Stimulated activated CD4-positive, alpha-beta T cell treated with anti-CD3 and anti-CD28 coated beads, Interleukin-15, amount 100 ng/mL, for 1 hour (primary cell): ENCODE results near the gene NR2C1.

ENCODE experiments used
- DNase-seq, 2 donors: peaks; one replicate each; pipeline ENCODE4 v3.0.0-alpha.2; 2020; ENCODE audit warnings: low read depth in 1 of 2, low spot score in 1 of 2

Gene NR2C1

GRCh38 chr12:95085612-95086011, 12.2 kb upstream of the NR2C1 start:
- DNase-seq: no peak

DNA sequence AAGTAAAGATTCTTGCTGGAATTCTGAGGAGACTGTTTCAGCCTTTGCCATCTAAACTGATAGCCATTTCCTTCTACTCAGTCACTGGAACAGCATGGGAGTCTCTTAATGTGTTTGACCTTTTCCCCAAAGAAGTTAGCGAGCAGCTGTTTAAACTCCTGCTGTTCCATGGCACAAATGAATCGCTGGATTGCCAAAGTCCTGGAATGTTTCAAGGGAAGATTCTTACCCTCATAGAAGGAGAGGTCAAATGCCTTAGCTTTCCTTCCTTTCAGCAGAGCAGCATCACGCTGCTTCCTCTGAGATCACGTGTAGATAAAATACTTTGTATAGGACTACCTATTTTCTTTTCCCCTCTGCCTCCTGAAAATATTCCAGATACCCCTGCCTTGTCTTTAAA, 10.5 kb upstream of the NR2C1 start:
- DNase-seq: no peak

DNA sequence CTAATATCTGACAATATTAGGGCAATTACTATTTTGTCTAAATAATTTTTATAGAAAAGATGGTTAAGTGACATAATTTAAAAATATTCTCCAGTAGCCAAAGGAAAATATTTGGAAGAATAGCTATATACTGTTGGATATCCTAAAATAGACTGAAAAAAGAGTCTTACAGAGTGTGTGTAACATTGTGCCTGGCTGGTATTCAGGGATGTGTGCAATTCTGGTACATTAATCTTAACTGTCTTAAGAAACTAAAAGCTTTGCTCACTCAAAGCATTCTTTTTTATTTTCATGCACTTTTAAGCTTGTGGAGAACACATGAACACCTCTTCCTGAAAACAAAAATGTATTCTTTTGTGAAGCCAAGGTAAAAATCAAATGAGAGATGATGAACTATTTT, 10.1 kb upstream of the NR2C1 start:
- no peak for DNase-seq

DNA sequence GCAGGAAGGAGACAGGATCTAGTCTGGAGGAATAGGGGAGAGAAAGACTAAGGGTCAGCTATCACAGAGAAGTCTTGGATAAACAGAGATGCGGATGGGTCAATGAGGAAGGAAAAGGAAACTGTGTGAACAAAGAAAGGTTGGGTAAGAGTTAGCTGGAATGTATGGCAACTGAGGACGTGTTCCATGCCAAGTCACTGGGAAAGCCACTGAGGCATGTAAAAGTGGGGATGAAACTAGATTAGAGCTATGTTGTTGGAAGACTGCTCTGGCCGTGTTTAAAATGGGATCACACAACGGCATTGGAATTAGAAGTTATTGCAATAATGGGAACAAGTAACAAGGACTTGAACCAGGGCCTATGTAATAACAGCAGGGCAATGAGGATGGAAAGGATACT, 3.9 kb upstream of the NR2C1 start:
- no peak for DNase-seq

GRCh38 chr12:95074766-95075165, 1.3 kb upstream of the NR2C1 start:
- no peak for DNase-seq

DNA sequence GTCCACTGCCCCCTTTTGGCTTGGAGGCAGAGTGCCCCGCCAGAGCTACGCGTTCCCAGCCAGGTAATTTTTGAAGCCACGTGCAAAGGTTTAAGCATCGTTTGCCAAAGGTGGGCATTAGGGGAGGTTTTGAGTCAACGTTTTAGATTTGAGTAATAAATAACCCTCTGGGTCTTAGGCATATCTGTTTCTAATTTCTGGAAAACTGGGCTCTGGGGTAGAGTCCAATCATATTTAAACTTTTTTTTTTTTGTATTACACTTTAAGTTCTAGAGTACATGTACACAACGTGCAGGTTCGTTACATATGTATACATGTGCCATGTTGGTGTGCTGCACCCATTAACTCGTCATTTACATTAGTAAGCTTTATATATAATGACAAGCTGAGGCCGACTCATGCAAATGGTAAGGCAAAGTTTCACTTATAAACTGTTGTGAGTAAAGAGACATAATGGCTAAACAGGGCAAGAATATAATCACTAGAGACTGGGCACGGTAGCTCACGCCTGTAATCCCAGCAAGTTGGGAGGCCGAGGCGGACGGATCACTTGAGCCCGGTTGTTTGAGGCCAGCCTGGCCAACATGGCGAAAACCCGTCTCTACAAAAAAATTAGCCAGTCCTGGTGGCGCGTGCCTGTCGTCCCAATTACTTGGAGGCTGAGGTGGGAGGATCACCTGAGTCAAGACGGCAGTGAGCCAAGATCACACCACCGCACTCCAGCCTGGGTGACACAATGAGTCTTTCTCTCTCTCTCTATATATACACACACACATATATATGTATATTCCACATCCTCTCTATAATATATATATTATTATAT, 491 bp upstream of the NR2C1 start:
- DNase-seq: no peak

GRCh38 chr12:95070378-95070777, 3.0 kb downstream of the NR2C1 start:
- no peak for DNase-seq

GRCh38 chr12:95066091-95066855, 7.1 kb downstream of the NR2C1 start:
- DNase-seq: no peak

GRCh38 chr12:95060951-95061350, 12.5 kb downstream of the NR2C1 start:
- DNase-seq: no peak

GRCh38 chr12:95059984-95060383, 13.4 kb downstream of the NR2C1 start:
- DNase-seq: no peak

DNA sequence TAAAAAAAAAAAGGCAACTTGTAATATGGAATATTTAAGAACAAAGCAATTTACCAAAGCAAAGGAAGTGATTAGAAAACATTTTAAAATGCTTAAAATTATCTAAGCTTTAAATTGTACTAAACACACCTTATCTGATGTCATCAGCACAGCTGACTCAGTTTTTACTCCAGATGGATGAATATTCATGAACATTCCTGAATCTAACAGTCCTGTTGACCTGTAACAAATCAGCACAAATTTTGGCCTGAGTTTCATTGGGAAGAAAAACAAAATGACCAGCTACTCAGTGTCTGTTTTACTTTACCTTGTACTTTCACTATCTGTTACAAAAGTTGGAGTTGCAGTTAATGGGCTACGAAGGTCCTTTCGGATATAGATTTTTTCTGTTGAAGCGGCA, 16.0 kb downstream of the NR2C1 start:
- no peak for DNase-seq

DNA sequence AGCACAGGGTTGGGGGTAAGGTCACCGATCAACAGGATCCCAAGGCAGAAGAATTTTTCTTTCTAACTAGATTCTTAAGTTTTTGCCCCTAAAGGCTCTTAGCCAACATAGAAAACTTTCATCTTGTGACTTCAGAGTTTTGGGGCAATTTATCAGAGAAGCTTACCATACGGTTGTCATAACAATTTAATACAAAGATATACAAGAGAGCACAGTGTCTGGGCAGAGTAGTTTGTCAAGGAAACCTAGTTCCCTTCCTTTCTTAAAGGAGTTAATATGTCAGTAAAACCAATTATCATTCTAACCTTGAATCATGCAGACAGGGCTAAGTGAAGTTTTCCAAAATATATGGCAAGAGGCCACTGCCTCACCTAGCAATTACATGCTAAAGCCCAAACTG, 18.4 kb downstream of the NR2C1 start:
- no peak for DNase-seq

DNA sequence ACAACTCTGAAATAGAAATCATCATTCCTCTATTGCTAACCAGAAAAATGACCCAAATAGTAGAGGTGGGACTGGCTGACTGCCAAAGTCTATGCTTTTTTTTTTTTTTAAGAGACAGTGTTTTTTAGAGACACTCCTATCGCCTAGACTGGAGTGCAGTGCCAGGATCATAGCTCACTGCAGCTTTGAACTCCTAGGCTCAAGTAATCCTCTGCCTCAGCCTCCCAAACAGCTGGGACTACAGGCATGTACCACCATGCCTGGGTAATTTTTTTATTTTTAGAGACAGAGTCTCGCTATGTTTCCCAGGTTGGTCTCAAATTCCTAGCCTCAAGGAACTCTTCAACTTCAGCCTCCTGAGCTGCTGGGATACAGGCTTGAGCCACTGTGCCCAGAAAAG, 19.2 kb downstream of the NR2C1 start:
- no peak for DNase-seq

DNA sequence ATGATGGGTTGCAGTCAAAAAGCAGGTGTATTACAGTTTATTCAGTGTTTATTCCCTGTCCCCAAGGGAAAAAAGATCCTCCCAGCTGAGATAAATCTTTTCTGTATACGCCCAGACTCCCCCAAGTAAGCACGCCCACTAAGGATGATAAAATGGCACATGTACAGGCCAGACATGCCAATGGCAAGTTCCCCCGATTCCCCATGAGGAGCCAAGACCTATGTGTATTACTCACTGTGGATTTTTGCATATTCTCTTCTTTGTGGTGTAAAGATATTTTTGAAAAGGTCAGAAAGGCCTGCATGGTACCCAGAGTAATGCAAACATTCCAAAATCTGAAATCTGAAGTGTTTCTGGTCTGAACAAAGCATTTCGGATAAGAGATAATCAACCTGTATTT, 22.2 kb downstream of the NR2C1 start:
- DNase-seq: no peak

DNA sequence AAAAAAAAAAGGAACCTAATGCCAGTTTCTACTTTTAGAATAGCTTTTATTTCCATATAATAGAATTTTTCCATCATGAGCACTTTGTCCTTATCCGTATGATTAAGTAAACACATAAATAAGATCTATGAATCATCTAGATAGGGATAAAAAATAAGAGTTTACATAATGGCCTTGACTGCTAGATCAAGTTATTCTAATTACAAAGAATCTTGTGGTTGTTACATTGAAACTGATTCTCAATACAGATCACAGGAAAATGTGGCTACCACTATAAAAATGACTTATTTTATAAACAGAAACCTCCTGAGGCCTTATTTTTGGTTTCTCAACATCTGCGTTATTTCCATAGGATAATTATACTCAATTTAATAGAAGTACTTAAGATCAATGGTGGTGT, 35.5 kb downstream of the NR2C1 start:
- no peak for DNase-seq

DNA sequence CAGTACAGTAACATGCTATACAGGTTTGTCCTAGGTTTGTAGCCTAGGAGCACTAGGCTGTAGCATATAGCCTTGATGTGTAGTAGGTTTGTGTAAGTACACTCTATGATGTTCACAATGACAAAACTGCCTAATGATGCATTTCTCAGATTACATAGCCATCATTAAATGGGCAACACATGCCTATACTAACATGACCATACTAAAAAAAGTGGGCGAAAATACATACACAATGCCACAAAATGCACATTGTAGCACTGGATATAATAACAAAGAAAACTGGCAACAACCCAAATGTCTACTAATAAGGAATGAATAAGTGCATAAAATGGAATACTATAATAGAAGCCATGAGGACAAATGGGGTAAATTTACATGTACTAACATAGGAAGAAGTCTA, 38.7 kb downstream of the NR2C1 start:
- no peak for DNase-seq

DNA sequence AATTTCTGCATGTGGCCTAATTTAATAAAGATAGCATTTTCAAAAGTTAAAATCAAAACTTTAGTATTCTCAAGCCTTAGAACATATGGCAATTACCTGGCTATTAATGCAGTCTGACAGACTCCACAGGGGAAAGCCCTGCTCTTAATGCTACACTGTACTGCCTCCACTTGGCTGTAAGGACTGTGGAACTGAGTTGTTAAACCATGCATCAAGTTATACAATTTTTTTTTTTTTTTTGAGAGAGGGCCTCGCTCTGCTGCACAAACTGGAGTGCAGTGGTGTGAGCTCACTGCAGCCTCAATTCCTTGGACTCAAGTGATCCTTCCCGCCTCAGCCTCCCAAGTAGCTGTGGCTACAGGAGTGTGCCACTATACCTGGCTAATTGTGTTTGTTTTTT, 50.9 kb downstream of the NR2C1 start:
- no peak for DNase-seq

DNA sequence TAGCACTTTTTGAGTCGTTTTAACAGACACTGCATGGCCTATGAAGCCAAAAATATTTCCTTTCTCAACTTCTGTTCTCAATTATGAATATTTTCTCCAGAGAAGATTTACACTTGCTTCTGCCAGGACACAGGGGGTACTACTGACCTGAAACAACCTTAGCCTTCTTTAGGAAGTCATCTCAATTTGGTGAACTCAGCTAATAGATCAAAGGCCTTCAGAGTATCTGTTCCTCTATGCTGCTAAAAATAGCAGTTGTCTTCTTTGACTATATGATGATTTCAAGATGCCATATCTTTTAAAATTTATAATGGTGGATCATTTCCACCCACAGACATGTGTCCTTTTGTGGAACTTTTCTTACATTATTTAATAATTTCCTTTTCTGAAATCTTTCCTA, 55.9 kb downstream of the NR2C1 start:
- DNase-seq: no peak

DNA sequence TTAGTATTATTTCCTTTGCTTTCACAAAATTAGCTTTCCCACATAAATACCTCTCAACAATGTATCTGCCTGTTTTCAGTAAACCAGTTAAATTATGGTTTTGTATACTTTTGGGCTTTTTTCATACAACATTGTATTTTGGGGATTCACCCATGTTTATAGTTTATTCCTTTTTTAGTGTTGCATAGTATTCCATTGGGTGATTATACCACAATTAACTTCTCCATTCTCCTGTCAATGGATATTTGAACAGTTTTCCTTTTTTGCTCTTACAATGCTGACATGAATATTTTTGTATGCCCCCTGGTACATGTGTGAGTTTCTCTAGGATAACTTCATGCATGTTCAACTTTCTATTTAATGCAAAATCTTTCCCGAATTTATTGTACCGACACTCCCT, 57.3 kb downstream of the NR2C1 start:
- no peak for DNase-seq

GRCh38 chr12:95014554-95014953, 58.9 kb downstream of the NR2C1 start:
- DNase-seq: no peak

DNA sequence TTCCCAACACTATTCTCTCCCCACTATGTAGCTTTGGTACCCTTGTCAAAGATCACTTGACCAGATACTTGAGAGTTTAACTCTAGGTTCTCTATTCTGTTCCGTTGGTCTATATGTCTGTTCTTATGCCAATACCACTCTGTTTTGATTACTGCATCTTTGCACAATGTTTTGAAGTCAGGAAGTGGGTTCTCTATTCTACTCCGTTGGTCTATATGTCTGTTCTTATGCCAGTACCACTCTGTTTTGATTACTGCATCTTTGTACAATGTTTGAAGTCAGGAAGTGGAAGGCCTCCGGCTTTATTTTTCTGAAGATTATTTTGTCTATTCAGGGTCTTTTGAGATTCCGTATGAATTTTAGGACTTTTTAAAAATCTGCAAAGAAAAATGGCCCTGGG, 67.2 kb downstream of the NR2C1 start:
- DNase-seq: no peak

DNA sequence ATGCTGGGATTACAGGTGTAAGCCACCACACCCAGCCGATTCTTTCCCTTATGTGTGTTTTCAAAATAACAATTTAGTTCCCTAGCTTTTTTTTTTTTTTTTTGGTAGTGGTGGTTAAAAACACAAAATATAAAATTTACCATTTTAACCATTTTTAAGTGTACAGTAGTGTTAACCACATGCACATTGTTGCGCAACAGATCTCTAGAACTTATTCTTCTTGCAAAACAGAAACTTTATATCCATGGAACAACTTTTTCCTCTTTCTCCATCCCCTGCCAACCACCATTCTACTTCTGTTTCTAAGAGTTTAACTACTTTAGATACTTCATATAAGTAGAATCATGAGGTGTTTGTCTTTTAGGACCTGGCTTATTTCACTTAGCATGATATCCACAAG, 68.8 kb downstream of the NR2C1 start:
- DNase-seq: no peak

DNA sequence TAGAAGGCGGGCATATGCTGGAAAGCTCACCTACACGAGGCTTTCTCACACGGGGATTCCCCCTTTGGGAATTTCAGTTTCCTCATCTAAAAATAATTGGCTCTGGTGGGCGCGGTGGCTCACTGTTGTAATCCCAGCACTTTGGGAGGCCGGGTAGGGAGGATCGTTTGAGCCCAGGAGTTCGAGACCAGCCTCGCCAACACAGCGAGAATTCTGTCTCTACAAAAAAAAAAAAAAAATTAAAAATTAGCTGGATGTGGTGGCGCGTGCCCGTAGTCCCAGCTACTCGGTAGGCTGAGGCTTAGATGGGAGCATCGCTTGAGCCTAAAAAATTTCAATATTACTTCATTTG, 69.5 kb downstream of the NR2C1 start:
- no peak for DNase-seq
